GM12878 (cell line): ENCODE measurements around the gene APOLD1. TPM values are rescaled to one million over a fixed set of nuclear protein-coding genes. Genes with fewer than 3 reads are reported as not detected.
A peak's percentile ranks its signal among the peaks of the same experiment; 100 is the strongest.

Experiments used
- ATAC-seq: fragments of 200-7000 bp; cut with Tn5 transposase; 3 replicates; pipeline ENCODE4 v1.9.1; 2020; ENCODE audit warnings: mild to moderate bottlenecking, moderate library complexity
- BruUV-seq: library from RNA; stranded (reverse); fragments of 400-500 nt; replicated peaks from 2 replicates; lab custom pipeline; 2021; lab: Mats Ljungman, UMichigan
- CTCF ChIA-PET: fragments of 300-600 bp; sonication (Branson Sonifier 250); formaldehyde crosslinking; extraction: SDS; loops from one replicate; lab custom pipeline; 2021; ENCODE audit warnings: inconsistent platforms; lab: Yijun Ruan, JAX
- POLR2A ChIA-PET: fragments of 350-600 bp; formaldehyde crosslinking; extraction: SDS; loops from one replicate; lab custom pipeline; 2021; ENCODE audit warnings: inconsistent platforms; lab: Charles Lee
- RAD21 ChIA-PET: fragments of 300-600 bp; sonication (Branson Sonifier 250); formaldehyde crosslinking; loops from one replicate; lab custom pipeline; 2023; ENCODE audit warnings: antibody characterized with exemption; ENCODE audit not compliant: unreplicated experiment; lab: Charles Lee
- SMC1A ChIA-PET: fragments of 300-600 bp; sonication (Branson Sonifier 250); formaldehyde crosslinking; loops from one replicate; lab custom pipeline; 2023; ENCODE audit not compliant: unreplicated experiment, uncharacterized antibody; lab: Charles Lee
- DNase-seq: peaks from one replicate; pipeline ENCODE4 v3.0.0-alpha.2; 2011; ENCODE audit warnings: low read depth, low spot score
- FAIRE-seq: peaks from 3 replicates; lab custom pipeline; 2011; peaks lifted over from hg19 to GRCh38; lab: Jason Lieb, UNC
- H2AFZ ChIP-seq: 2 replicates; pipeline ENCODE4 v1.6.0; 2011; ENCODE audit warnings: low read depth, low read length, control low read depth; ENCODE audit not compliant: control insufficient read depth
- H3K27ac ChIP-seq: 2 replicates; pipeline ENCODE4 v1.5.1; 2011; ENCODE audit warnings: control low read depth; ENCODE audit not compliant: control insufficient read depth, insufficient read depth
- H3K27me3 ChIP-seq, 2 experiments: replicated peaks in 1 of 2; 2 replicates each; pipeline versions ENCODE4 v1.6.0 to v1.6.1; 2011; ENCODE audit warnings: low read length in 1 of 2; ENCODE audit not compliant: control insufficient read depth in 2 of 2, insufficient read depth in 2 of 2
- H3K36me3 ChIP-seq, 2 experiments: 2 replicates each; pipeline ENCODE4 v1.5.1; 2011; ENCODE audit warnings: low read length in 1 of 2; ENCODE audit not compliant: control insufficient read depth in 2 of 2, insufficient read depth in 2 of 2
- H3K4me1 ChIP-seq: 2 replicates; pipeline ENCODE4 v1.6.1; 2011; ENCODE audit warnings: mild to moderate bottlenecking, low read length, moderate library complexity, mixed read lengths; ENCODE audit not compliant: control insufficient read depth, insufficient read depth
- H3K4me2 ChIP-seq: 2 replicates; pipeline ENCODE4 v1.6.0; 2011; ENCODE audit warnings: control low read depth; ENCODE audit not compliant: control insufficient read depth, insufficient read depth
- H3K4me3 ChIP-seq: fragments of 200-600 bp; sonication (generic); 2 replicates; pipeline ENCODE4 v1.5.1; 2016
- H3K79me2 ChIP-seq: 2 replicates; pipeline ENCODE4 v1.6.0; 2011; ENCODE audit warnings: low read length; ENCODE audit not compliant: control insufficient read depth, insufficient read depth
- H3K9ac ChIP-seq: 2 replicates; pipeline ENCODE4 v1.8.0; 2011; ENCODE audit warnings: low read length, control low read depth, mixed read lengths; ENCODE audit not compliant: control insufficient read depth, insufficient read depth
- H3K9me3 ChIP-seq: replicated peaks from 3 replicates; pipeline ENCODE4 v1.5.1; 2011; ENCODE audit warnings: mild to moderate bottlenecking, low read length; ENCODE audit not compliant: control insufficient read depth, insufficient read depth
- H4K20me1 ChIP-seq: 2 replicates; pipeline ENCODE4 v1.6.0; 2011; ENCODE audit not compliant: control insufficient read depth, insufficient read depth
- BRCA1 ChIP-seq: IDR thresholded peaks from 2 replicates; pipeline ENCODE4 v1.6.1; 2011; ENCODE audit warnings: low read depth, low read length, improper control_type of control experiment
- EED ChIP-seq: sonication (generic); IDR thresholded peaks from 2 replicates; pipeline ENCODE4 v1.6.1; 2016; ENCODE audit warnings: antibody characterized with exemption, low read depth
- JUNB ChIP-seq: IDR thresholded peaks from 2 replicates; pipeline ENCODE4 v1.6.1; 2016; ENCODE audit warnings: antibody characterized with exemption, mild to moderate bottlenecking
- MTA2 ChIP-seq: fragments of 450-650 bp; IDR thresholded peaks from 2 replicates; pipeline ENCODE4 v1.6.1; 2016; ENCODE audit warnings: low read depth, mild to moderate bottlenecking, moderate library complexity
- MYB ChIP-seq: fragments of 150-350 bp; IDR thresholded peaks from 2 replicates; pipeline ENCODE4 v1.6.1; 2014; ENCODE audit warnings: mild to moderate bottlenecking, low read depth, low read length, borderline replicate concordance
- RELB ChIP-seq: fragments of 450-650 bp; IDR thresholded peaks from 2 replicates; pipeline ENCODE4 v1.6.1; 2017; ENCODE audit warnings: low read depth, mild to moderate bottlenecking, moderate library complexity
- RUNX3 ChIP-seq: IDR thresholded peaks from 2 replicates; pipeline ENCODE4 v1.6.1; 2012; ENCODE audit warnings: low read length, inconsistent platforms
- SIX5 ChIP-seq: IDR thresholded peaks from 2 replicates; pipeline ENCODE4 v1.6.1; 2011; ENCODE audit warnings: mild to moderate bottlenecking, low read depth, low read length, moderate library complexity; ENCODE audit not compliant: severe bottlenecking
- ZNF217 ChIP-seq: fragments of 450-650 bp; IDR thresholded peaks from 2 replicates; pipeline ENCODE4 v1.6.1; 2017; ENCODE audit warnings: antibody characterized with exemption, mild to moderate bottlenecking
- ZNF384 ChIP-seq: IDR thresholded peaks from 2 replicates; pipeline ENCODE4 v1.6.1; 2012; ENCODE audit warnings: low read depth, mild to moderate bottlenecking, low read length, improper control_type of control experiment, borderline replicate concordance
- WGBS: methylation state at CpG from one replicate; pipeline ENCODE4 v1.1.6; 2016; ENCODE audit warnings: low lambda C conversion rate; ENCODE audit not compliant: insufficient replicate concordance, insufficient coverage; ENCODE audit errors: missing lambda C conversion rate; 5-methylcytosine and 5-hydroxymethylcytosine counted together
- in situ Hi-C: fragments of 300-500 bp; cut with MboI; formaldehyde crosslinking; loops from 9 replicates; pipeline ENCODE4 v1.14.3; 2018; ENCODE audit warnings: mixed read lengths
- intact Hi-C: fragments of 100-400 bp; cut with micrococcal nuclease; formaldehyde crosslinking; loops from one replicate; pipeline ENCODE4 v1.14.2; 2022; ENCODE audit not compliant: unreplicated experiment
- polyA plus RNA-seq, 11 experiments: library from polyadenylated mRNA; depleted of rRNA in 4 of 11; unstranded in 6 of 11; stranded (reverse) in 5 of 11; fragments of >200 nt; fragmentation: Nextera tagmentation in 4 of 11; fragmentation: Illumina TruSeq in 1 of 11; extraction: Ambion mirVana in 4 of 11; extraction: Trizol in 1 of 11; gene quantifications; 1 replicate in 1 of 11; 2 replicates in 10 of 11; pipeline versions ENCODE4 v1.2.1 to v1.2.3, GENCODE V29; 2011 to 2016; ENCODE audit warnings: inconsistent platforms in 2 of 11, missing spikeins in 2 of 11, low read depth in 1 of 11
- total RNA-seq, 4 experiments: library from RNA; depleted of rRNA in 3 of 4; stranded (reverse); fragments of >200 nt in 3 of 4; fragmentation: Illumina TruSeq in 1 of 4; extraction: Trizol in 1 of 4; gene quantifications; 2 replicates each; pipeline versions ENCODE4 v1.2.1 to v1.2.3, GENCODE V29; 2013 to 2021

Gene APOLD1
- total and polyA plus RNA-seq, 10 of the 15 experiments (the other 5 are each of a cell fraction or from before 2014, with no cell fraction given), result 1.1 to 8.9 (median 4.2) TPM

DNA sequence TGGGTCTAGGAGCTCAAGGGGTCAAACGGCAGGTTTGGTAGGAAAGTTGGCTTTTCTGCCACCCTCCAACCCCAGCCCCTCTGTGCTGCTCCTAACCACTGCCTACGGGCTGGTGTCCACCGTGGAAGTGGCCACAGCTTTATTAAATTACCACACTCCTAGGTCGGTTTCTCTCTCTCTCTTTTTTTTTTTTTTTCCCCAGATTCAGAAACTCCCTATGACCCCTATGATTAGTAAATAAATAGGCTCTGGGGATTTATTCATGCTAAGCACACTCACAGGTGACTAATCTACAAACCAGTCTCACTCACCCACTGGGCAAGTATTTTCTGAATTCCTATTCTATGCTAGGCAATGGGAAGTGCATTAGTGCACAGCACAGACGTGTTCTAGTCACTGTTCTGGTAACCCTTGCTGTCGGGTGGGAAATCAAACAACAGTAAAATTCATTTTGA is 19.0 kb downstream of the APOLD1 start:
- ChIA-PET SMC1A (interaction anchor here (0.6 to 7.3 kb wide), 6 partner anchors 11 to 103 kb away, joined by 3 to 50 read pairs (median 4); partner anchors contain the start of genes APOLD1 and DDX47), POLR2A (interaction anchor here (0.6 to 3.9 kb wide), 4 partner anchors 9 to 17 kb away, joined by 3 to 28 read pairs (median 4); partner anchors contain the start of gene DDX47)
- peak overlapping the region; percentile 38; the same call in 1 of the 2 replicates for H3K4me2 ChIP-seq
- H3K79me2 ChIP-seq, result no peaks in the 10 kb centered on the region
- no peaks in the 10 kb centered on the region for H3K27me3 ChIP-seq
- no peak overlapping the region for H3K9ac ChIP-seq
- H3K4me1 ChIP-seq, result peaks cover 38% of the 10 kb centered on the region
- WGBS, result 7% methylated on average over 6 of the region's 6 CpGs
- H3K9me3 ChIP-seq, result no peaks in the 10 kb centered on the region
- BruUV-seq, result no TSS peak
- H3K4me3 ChIP-seq, result no peak overlapping the region
- DNase-seq (no peak), ATAC-seq (peak; percentile 10), FAIRE-seq (no peak)
- H4K20me1 ChIP-seq, result no peaks in the 10 kb centered on the region
- no peak overlapping the region; the same call in 1 of the 2 replicates for H2AFZ ChIP-seq
- in situ Hi-C loops, result loop anchor here (25.0 kb wide), 1 partner anchor 1983 kb away; no protein-coding TSS in a partner anchor
- no peak for TF ChIP-seq ZNF217
- TF ChIP-seq BRCA1, result no peak
- 0 out of 2 replicates have a peak, but pooled peaks have one; percentile 15 for TF ChIP-seq JUNB
- TF ChIP-seq RELB, result peak; percentile 19; the same call in 1 of the 2 replicates
- no peak for TF ChIP-seq SIX5
- TF ChIP-seq MTA2, result 0 out of 2 replicates have a peak, but pooled peaks have one; percentile 25
- TF ChIP-seq RUNX3, result peak; percentile 14; the same call in 1 of the 2 replicates
- TF ChIP-seq ZNF384, result peak; percentile 56; the same call in 1 of the 2 replicates
- TF ChIP-seq EED, result peak; percentile 30; the same call in 1 of the 2 replicates
- no peak for TF ChIP-seq MYB
- TF ChIP-seq, all 136 proteins: peak for 6
- no peak overlapping the region for H3K27ac ChIP-seq
- intact Hi-C loops, result no loop called here
- RAD21 ChIA-PET, result interaction anchor here (0.8 to 2.5 kb wide), 6 partner anchors 9 to 69 kb away, joined by 3 to 12 read pairs (median 4); no protein-coding TSS in a partner anchor
- CTCF ChIA-PET, result interaction anchor here (0.5 to 5.4 kb wide), 8 partner anchors 10 to 410 kb away, joined by 3 to 67 read pairs (median 4); partner anchors contain the start of gene DDX47
- no peaks in the 10 kb centered on the region for H3K36me3 ChIP-seq
